DMS114 treated with DMSO at 0.1 percent for 48 hours (cell line): Measurements from ENCODE around the gene DPYD.

ENCODE experiments used
- DNase-seq: peaks from one replicate; lab custom pipeline; 2025; ENCODE audit not compliant: unreplicated experiment; lab: John Stamatoyannopoulos, UW

DPYD gene

DNA sequence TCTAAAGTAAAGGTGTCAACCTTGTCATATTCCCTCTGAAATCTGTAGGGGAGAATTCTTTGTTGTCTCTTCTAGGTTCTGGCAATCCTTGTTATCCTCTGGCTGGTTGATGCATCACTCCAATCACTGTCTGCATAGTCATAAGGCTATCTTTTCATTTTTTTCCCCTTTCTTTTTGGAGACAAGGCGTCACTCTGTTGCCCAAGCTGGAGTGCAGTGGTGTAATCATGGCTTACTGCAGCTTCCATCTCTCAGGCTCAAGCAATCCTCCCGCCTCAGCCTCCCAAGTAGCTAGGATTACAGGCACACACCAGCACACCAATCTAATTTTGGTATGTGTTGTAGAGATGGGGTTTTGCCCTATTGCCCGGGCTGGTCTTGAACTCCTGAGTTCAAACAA, 12.9 kb downstream of the DPYD start:
- DNase-seq: no peak

DNA sequence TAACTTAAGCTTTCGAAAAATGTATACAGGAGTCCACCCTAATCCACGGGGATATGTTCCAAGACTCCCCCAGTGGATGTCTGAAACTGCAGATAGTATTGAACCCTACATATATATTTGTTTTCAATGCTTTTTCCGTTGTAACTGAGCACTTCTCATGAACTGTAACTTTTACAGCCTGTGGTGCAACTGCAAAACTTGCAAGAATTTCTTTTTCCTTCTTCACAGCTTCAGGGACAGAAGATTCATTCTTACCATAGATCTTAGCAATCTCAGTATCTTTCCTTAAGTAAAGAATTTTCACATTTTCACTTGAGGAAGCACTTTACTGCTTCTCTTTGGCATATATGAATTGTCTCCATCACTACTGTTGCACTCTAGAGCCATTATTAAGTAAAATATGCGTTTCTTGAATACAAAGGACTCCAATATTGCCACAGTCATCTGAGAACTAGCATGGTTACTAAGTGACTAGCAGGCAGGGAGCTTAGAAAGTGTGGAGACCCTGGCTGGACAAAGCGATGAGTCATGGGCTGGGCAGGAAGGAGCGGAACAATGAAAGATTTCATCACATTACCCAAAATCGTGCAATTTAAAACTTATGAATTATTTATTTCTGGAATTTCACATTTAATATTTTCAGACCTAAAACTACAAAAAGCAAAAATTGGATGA, 14.1 kb downstream of the DPYD start:
- DNase-seq: no peak

DNA sequence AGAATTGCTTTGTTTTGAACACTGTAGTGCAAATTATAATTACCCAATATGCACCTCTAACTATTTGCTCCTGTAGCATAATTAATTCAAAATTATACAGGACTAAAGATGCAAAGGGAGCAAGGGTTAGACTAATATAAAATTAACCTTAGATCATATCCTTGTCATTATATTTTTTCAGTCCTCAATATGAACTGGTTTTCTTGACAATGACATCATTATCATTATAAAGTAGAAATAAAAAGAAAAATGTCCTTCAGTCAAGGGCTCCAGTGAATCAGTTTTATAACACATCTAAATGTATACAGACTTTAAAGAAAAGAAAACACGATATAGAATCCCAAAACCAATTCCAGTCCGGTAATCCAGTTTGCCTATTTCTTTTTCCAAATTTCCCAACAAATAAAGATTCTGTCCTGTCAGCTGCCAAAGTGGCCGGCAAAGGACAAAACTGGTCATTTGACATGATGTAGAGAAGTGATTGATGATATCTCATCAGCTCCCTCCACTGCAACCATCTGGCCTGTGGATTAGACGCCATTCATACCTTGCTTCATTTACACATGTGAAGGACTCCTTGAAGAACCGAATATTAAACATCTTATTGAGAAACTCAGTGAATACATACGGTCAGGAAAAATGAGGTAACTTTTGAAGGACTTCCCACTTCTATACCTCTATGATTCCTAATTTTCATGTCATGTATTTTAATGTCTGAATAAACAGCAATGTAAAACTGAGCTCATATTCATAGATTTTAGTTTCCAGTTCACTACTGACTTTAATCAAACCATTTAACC, 15.5 kb downstream of the DPYD start:
- no peak for DNase-seq

DNA sequence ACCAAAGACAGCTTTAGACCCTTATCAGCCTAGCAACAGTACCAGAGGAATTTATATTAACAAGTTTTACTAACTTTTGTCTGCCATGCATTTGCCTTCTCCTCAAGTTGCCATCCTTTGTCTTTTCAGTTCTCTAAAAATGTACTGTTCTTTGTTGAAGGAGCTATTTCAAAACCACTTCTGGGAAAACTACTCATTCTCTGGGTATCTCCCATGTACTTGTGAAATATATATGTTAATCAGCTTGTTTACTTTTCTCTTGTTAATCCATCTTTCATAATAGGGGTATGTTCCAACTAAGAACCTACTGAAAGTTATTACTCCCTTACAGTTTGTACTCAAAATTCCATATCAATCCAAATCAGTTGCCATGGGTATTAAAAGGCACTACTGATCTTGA, 16.3 kb downstream of the DPYD start:
- no peak for DNase-seq

DNA sequence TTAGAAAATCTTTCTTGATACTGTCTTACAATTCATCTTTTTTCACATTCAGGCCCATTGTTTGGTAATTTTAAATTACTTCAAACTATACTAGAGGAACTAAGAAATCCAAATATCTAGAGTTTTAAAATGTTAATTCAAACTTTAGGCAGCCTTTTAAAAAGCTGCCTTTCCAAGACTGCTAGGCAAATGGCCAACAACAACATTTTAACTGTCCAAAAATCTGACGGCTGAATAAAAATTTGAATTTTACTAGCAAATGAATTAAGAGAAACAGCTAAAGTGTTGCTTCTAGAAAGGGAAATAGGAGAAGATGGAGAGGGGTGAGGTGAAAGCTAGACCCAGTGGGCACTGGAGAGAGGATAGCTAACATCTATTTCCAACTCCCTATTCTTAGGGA, 17.2 kb downstream of the DPYD start:
- no peak for DNase-seq

DNA sequence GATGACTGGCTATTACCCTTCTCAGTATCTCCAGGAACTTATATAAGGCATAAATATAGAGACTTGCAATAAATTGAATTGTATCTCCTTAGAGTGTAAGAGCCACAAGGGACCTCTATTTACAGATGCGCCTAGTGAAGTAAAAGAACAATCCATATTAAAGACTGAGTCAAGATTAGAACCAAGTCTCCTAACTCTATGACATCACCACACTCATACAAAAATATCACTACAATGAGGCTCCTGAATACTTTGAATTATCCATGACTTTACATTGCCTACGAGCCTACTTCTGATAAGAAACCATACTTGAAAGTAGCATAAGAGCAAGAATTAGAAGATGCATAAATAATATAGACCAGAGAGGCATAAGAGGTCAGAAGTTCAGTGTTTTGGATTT, 18.8 kb downstream of the DPYD start:
- no peak for DNase-seq

DNA sequence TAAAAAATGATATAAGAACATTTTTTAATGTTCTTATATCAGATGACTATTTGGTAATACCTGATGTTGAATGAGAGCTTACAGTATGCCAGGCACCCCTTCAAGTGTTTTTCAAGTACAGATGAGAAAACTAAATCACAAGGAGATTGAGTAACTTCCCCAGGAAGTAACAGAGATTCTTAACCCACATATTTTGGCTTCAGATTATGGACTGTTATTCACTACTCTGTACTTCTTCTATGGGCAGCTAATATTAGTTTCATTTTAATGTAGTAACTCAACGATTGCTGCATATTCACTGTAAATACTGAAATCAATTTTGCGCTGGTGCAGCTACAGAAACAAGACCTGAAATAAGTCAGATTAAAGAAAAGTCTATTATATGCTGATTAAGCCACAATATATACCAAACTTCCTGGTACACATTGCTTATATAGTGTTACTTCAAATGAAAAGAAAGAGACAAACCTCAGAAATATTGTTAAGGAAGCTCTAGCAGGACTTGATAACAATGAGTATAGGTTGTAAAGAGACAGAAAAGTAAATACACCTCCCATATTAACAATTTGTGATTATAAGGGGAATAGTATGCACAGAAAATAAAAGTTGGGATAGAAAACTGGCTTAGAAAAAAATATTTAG, 19.7 kb downstream of the DPYD start:
- no peak for DNase-seq

DNA sequence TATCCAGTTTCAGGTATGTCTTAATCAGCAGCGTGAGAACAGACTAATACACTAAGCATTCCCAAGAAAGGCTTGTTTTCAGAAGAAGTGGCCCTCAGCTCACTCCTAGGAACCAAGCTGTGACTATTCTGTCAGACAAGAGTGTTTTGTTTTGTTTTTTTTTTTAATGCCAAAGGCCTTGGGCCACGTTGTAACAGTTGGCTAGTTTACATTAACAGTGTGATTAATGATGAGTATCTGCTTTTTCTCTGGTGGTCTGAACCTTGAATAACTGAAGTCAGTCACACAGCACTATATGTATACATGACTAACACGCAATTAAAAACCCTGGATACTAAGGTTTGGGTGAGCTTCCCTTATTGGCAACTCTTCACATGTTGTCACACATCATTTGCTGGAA, 21.9 kb downstream of the DPYD start:
- DNase-seq: no peak

DNA sequence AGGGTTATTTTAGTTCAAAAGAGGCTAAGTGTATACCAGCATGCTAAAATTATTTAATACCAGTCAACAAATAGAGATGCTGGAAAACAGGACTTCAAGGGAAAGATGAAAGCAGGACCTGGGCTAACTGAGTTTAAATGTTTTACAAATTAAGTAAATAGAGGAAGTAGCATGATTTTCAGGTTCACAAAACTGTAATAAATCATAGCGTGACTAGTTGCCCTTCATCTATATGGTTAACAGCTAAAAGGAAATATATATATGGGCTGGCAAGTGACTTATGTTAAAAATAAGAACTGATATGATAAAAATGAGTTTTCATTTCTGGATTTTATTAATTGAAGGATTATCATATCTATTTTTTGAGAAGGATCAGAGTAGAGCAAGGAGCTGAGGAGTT, 25.6 kb downstream of the DPYD start:
- DNase-seq: no peak

DNA sequence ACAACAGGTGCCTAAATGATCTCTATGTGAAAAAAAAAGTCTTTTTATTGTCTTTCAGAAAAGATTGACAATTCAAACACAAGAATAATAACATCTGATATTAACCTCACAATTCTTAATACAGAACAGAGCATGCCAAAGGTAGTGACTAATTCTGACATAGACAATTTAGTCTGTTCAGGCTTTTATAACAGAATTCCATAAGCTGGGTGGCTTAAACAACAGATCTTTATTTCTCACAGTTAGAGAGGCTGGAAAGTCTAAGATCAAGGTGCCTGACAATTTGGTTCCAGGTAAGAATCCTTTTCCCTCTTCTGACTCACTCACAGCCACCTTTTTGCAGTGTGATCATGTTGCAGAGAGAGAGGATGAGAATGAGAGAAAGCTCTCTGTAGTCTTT, 27.0 kb downstream of the DPYD start:
- DNase-seq: no peak

DNA sequence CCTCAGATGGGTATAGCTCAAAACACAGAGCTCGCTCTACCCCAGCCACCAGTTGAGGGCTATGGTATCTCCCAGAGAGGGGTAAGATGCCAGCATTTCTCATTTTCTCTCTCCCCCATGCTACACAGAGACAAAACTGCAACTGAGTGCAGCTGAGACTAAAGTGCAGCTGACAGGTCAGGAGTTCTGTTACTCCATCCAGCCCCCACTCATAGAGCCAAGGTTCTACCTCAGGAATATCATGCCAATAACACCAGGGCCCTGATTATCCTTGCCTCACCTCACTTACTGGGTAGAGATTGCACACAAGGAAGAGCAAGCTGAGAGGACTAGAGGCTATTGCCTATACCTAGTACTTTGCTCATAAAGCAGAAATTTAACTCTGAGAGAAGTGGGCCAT, 34.6 kb downstream of the DPYD start:
- no peak for DNase-seq

DNA sequence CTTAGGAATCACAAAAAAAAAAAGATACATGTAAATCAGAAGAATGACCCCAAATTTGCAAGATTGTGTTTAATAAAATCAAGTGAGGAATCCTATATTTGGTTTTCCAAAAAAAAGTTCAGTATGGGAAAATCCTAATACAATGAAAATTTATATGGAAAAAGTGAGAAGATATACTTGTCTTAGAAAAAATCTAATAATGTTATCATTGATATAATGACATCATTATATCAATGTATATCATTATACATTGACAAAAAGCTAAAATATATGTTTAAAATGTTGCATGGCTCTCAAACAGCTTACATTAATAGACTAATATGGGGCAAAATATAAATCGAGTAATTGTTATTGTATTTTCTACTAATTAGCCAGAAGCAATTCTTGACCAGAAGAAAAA, 37.0 kb downstream of the DPYD start:
- DNase-seq: no peak

DNA sequence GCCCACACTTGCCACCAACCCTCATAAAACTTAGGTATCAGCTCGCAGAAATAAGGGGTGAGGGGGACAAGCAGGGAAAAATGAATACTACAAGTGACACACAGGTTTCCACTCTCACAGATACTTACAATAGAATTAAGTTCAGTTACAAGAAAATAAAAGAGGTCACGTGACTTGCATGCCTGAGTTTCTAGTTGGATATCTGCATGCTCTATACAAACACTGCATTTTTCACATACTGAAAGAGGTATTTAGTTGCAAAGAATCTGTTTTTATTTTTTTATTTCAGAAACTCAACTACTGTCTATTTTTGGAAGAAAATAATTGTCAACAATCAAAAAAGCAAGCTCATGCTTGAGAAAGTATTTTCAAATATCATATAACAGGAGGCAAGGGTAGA, 43.5 kb downstream of the DPYD start:
- DNase-seq: no peak

DNA sequence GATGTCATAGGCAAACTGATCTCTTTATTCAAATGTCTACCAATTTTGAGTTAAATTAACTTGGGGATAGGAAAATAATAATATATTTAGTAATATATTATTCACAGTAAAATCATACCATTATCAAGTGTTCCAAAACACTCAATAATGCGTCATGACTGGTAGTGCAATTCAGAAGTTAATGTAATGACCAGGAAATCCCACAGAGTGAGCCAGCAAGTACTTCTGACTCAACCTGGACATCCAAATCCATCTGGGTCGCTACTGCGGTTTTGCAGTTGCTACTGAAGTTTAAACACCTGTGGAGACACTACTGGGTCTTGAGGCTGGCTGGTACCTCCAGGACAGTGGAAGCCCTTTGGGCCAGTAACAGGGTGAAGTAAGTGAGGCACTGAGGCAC, 44.8 kb downstream of the DPYD start:
- DNase-seq: no peak

DNA sequence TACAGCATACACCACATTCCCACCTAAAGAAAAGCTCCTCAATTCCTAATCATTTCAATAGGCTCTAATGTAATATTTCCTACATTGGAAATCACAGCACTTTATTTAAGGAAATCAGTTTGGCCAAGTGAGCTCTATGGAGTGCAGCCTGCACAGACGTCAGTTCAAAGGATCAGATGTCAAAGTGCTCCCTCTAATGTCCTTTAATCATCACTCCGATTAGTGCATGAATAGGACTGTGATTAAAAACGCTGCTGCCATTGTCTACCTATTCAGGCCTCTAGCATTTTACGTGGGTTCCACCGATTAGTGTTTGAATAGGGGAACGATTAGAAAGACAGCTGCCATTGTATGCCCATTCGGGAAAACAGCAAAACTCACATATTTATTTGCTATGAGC, 50.2 kb downstream of the DPYD start:
- no peak for DNase-seq

DNA sequence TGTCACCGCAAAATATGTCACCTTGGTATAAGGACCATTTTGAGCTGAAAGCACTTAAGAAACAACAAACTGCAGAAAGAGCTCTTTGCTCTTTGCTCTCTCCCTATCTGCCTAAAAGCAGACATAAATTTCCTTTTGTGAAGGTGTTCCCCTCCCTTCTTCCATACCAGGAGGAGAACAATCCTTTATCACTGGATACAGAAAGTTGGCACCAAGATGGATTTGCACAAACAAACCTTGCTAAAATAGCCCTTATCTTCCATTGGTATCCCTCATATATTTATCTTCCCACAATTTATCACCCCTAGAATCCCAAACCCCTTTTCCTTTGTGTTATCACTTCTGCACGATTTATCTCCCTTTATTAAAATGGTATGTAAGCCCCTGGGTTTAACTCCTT, 51.4 kb downstream of the DPYD start:
- no peak for DNase-seq

DNA sequence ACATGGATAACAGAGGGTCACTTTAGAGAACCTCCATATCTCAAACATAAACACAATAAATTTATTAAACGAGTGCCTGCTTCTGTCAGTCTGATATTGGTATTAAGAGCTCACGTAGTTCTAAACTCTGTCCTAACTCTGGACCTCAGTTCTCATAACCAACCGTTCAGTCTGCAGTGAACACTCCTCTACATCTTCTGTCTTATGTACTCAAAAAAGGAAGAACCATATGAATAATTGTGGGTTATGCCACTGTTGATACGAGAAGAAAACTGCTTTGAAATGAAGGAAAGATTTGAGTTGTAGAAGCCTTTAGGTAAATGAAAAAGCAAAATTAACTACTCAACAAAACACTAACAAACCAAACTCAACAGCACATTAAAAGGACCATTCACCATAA, 53.7 kb downstream of the DPYD start:
- DNase-seq: no peak

DNA sequence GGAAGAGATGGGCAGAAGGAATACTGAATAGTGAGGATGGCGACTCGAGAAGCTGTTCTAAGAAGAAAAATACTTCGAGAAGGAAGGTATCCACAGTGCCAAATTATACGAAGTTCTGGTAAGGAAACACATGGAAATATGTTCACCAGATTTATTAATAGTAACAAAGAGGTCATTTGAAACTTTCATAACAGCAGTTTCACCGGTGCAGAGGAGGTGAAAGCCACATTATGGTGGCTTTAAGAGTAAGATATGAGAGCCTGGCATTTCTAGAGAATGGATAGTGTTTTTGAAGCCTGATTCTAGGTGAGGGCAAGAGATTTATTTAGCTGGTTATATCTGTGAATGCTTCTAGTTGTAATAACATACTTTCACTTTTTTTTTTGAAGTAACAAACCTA, 56.2 kb downstream of the DPYD start:
- DNase-seq: no peak

DNA sequence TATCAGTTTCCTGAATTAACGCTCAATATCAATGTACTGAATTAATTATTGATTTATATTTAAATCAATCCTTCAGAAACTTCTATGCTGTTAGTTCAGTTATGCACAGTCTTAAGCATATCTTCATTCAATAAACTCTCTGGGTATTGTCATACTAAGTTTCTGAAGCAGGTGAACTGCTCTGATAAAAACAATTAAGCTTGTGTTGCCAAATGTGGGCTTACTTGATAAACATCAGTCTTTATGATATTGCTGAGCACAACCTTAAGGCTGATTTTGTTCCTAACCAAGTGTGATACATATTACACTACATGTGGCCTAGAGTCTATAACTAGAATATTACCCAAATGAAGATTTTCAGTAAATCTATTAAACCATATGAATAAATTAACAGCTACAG, 67.6 kb downstream of the DPYD start:
- no peak for DNase-seq

DNA sequence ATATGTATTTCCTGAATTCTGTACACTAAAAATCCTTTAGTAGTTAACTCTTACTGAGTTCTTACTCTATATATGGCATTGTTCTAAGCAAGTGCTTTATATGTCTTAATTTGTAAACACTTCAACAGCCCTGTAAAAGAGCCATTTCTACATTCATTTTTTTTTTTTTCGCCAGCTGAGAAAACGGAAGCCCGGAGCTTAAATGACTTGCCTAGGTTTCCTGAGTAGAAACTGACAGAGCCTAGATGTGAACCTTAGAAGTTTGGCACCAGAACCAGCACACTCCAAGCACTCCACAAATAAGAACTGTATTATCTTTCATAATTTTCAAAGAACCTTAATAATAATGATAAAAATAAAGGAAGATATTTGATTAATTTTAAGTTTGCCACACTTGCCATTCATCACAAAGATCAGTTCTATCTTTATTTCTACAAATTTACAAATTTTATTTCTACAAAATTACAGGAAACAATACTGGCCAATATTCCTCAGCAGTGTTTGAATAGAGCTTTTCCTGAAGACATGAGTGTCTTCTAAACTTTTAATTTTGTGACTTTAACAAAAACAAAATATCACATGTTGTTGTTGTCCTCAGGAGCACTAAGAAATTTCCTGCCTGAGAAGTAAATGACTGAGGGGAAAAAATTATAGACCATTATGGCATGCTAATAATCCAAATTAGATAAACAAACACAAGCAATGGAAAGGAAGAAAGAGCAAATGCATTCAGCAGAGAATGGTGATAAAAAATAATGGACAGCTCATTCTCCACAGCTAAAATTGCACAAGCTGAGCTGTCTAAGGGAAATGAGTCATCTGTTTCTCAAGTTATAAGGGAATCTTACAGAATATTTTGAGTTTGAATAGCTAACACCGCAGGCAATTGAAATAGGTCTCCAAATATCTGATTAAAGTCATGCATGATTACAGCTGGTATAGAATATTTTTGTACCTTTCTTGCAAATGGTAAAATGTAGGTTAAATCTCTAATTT, 71.2 kb downstream of the DPYD start:
- DNase-seq: no peak

DNA sequence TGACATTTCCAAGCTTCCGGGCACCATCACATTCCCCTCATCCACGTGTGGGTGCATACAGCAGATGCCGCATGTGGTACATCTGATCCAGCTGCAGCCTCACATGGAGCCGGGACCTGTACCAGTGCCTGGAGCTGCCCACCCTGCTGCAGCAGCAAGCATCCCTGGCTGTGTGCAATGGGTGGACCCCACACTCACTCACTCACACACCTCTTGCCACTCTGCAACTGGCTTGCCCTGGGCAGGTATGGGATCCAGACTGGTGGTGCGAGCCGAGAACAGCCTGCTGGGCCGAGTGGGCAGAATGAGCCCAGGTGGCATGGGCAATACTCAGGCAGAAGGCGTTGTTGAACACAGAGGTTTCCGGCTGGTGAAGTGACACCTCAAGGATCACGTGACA, 75.0 kb downstream of the DPYD start:
- DNase-seq: no peak
